HG03103 (cell line): ENCODE results near the gene SSTR4.

Experiments used
- ATAC-seq: cut with Tn5 transposase; IDR thresholded peaks from one replicate; pipeline ENCODE4 v1.9.1; 2021; ENCODE audit warnings: low read depth; ENCODE audit not compliant: unreplicated experiment

Gene SSTR4

DNA sequence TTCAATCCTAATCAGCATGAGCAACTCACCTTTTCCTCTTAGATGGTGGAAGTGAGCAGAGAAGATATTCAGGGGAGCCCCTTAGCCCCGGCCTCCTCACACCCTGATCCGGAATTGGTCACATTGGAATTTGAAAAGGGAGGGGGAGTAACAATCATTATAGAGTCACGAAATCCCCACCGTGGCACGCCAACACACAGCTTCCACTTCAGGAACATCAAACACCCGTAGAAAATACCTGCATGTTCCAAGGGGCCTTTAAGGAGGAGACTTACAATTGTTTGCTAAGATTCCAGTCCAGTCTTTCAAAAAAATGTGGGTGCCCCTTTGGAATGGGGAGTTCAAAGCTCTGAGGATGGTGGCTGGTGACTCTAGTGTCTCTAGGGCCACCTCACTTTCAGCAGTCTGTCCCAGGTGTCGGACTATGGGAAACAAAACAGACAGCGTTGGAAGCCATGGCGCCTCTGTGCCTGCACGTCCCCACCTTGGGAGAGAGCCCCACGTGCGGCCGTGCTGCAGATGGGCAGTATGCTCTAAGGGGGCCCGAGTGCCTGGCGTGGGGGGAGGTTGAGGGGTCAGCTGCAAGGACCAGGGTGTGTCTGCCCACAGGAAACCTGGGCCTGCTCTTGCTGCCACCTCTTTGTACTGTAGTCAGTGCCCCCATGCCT is 48.6 kb downstream of the SSTR4 start:
- ATAC-seq = no peak

DNA sequence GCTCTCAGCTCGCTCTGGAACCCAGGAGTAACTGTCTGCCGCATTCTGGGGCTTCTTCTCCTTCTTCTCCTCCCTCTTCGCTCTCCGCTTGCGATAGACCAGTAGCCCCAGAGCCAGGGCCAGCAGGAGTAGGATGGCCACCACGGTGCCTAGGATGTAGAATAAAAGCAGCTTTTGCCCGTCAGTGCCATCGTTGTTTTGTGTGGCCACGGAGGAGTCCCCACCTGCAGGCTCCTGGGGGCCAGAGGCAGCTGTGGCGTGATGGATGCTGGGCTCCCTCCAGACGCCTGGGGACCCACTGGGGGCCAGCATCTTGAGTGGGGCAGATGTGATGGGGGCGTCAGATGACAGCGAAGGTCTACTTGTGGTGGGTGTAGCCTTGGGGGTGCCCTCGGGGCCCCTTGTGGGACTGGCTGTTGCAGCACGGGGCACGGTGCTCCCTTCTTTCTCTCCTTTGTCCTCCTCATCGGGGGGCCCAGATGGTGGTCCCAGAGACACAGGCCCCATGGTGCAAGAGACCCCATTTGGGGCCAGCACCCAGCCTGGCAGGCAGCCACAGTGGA is 49.3 kb downstream of the SSTR4 start:
- ATAC-seq = no peak

DNA sequence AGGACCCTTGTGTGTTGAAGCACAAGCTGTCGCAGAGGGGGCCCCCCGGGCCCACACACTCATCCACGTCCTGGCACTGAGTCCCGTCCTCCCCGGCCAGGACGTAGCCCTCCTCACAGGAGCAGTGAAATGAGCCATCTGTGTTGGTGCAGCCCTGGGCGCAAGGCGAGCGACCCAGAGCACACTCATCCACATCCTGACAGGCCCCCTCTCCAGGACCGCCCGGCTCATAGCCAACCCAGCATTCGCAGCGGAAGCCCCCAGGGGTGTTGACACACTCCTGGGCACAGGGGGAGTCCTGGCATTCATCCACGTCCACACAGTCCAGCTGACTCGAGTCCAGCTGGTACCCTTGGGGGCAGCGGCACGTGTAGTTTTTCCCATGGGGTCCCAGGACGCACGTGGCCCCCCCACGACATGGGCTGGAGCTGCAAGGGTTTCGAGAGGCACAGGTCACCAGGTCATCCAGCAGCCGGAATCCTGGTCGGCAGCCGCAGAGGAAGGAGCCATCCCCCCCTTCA is 49.8 kb downstream of the SSTR4 start:
- no peak for ATAC-seq

DNA sequence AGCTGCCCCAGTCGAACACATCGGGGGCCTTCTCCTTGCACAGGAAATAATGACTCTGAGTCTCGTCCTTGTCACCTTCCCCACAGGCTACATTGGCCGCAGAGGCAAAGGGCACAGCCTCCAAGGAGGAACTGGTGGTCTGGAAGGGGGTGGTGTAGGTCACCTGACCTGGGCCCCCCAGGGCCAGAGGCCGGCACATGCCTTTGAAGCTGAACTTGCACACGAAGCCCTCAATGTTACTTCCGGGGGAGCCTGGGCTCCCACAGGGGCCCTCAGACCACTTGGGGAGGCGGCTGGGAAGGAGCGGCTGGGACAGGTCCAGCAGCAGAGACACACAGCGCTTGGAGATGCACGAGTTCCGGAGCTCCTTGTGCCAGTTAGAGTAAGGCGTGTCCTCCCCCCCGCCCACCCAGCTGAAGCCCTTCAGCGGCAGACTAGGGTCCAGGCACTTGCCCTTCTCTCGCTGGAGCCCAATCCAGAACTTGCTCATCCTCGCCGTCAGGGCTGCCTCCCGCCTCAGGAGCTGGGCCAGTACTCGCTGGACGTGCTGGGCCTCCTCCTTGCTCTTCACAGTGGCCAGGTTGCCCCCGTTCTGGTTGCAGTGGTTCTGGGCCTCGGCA is 50.4 kb downstream of the SSTR4 start:
- ATAC-seq = no peak

DNA sequence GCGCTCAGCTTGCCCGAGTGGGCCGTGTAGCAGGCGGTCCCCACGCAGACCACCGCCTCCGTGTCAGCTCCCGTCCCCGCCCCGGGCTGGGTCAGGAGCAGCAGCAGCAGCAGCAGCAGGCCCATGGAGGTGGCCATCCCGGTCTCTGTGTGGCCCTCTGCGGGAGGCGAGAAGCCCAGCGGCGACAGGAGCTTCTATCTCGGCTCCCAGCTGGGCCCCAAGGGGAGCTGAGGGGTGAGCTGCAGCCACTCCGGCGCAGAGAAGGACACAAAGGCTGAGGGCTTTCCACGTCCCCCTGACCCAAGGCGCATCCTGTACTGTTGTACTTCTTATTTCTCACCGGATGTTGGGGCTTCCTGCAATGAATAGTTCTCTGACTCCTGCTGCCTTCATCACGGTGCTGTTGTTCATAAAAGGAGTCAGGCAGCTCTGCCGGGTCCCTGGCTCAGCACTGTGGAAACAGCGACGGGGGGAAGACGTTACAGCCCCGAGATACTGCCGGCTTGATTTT is 51.0 kb downstream of the SSTR4 start, which contains the start of gene CD93:
Gene CD93, minus strand, starts transcription at position 269 of the 511 bp plus-strand sequence. Its CDS starts 132 bp downstream, at position 137.
- no peak for ATAC-seq

DNA sequence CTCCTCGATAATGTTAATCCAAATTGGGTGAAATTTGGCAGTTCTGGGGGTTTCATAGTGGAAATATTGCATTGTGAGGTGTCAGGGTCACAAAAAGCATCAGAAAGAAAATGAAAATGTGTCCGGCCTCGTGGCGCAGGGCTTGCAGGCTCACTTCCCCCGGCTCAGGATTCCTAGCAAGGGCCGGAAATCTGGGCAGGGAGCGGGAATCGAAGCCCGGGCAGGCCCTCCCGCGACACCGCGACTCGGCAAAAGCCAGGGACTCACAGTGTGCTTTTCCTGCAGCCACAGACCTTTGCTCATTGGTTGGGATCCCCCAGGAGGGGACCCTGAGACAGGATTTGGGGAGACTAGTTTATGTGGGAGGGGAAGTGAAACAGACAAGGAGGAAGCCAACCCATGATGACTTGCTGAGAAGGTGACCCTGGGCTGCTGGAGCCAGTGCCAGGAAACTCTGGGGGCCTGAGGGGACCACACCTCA is 51.9 kb downstream of the SSTR4 start:
- no peak for ATAC-seq

DNA sequence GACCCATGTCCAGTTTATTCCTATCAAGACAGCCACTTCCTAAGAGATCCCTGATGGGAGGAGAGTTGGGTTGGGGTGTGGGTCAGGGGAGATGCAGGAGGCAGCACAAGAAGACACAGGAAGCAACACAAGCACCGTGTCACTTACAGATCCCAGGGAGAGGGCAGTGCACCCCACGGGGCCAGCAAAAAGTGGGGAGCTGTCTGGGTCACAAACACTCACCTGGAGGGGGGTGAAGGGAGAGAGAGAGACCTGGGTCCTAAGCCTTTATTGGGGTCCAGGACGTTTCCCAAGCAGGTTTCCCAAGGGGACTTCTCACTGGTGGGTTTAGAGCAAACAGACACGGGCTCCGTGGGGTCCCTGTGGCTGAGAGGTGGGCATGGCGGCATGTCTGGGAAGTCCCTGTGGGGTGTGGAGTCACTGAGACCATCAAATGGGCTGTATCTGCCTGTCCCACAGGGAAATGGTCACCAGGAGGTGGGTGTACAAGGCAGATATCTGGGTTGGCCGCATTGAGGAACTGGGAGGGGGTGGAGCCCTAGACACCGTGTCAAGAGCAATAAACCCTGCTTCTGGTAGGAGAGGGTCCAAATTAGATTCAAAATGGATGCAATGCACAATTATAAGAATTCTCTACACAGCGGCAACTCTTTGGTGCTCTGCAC is 52.6 kb downstream of the SSTR4 start:
- ATAC-seq = no peak
